ENCODE measurements around the gene ZNF324.
"Not testable (repeated sequence)": the region's sequence is repeated elsewhere in the genome, so short reads cannot be mapped to it uniquely, and the experiment has no call there.

The ZNF324 gene

DNA sequence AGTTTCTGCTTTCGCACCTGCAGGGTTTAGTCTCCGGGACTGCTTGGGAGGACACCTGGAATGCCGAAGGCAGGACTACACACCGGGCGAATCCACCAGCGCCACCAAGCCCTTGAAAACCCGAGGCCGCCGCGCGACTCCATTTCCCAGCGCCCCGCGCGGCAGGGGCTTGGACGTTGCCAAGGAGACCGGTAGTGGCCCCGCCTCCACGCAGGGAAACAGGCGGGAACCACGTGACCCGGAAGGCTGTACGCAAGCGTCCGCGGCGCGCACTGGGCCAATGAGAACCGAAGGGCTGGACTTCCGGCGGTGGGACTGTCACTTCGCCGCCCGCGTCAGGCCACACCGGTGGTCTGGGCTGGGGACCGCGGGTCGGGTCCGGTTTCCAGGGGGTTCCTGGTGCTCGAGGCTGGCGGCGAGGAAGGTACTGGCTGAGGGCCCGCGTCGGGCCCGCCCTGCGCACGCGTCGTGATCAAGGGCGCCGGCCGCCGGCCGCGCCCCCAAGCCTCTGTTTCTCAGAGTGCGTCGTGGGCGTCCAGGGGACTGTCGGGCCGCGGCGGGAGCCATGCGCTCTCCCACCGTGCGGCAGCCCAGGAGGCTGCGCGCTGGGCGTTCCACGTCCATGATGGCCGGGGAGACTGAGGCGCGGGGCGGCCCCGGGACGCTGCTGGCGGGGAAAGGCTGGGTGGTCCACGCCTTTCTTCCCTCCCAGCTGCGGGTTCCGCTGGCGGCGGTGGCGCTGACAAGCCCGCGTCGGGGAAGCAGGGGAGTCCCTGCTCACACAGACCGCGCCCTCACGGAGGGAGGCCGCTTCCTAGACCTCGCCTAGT is at the start of gene ZNF324:
Gene ZNF324 (plus strand): TSS at position 321 of the 830 bp plus-strand sequence. CDS start 2,106 bp downstream, outside the sequence.
- Mint-ChIP-seq H3K27me3 (no peaks in the 10 kb centered on the region), H3K27ac (peak within 1 kb of the TSS; percentile 94), H3K4me1 (peaks cover 20 to 31% of the 10 kb centered on the region in 2 donors), H3K4me3 (peak within 1 kb of the TSS; percentile 83 to 96), H3K9me3 (no peaks in the 10 kb centered on the region), H3K36me3 (peaks cover 13 to 30% of the 10 kb centered on the region in 2 donors)
- peak; percentile 93 to 96 for ATAC-seq (replicated peaks)
- peak; percentile 95 for DNase-seq

DNA sequence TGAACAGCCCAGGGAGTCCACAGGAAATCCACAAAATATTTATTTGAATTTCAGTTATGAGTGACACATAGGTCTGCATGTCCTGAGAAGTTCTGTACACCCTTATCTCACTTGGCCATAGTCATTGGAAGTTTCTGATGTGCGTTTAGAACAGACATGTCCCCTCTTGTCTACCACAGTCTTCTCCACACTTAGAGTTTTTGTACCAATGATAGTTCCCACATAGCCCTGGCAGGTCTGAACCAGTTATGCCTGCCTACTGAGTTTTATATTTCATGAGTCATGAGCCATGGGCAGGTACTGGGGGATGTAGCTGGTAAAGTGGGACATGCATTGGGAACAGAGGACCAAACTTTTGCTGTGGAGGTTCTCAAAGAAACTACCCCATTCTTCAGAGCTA is 38.3 kb upstream of the ZNF324 start:
- H3K36me3 Mint-ChIP-seq: peaks cover 46 to 71% of the 10 kb centered on the region in 2 donors

GRCh38 chr19:58429745-58430144 is 37.1 kb upstream of the ZNF324 start:
- no peaks in the 10 kb centered on the region for H3K4me1 Mint-ChIP-seq
- H3K27ac Mint-ChIP-seq: no peak overlapping the region
- H3K9me3 Mint-ChIP-seq: peaks cover 25 to 32% of the 10 kb centered on the region in 2 donors

More for the DNA sequence above, 38.3 kb upstream of the ZNF324 start:
- Mint-ChIP-seq H3K4me1 (no peaks in the 10 kb centered on the region), H3K4me3 (no peak overlapping the region), H3K27me3 (no peaks in the 10 kb centered on the region), H3K27ac (no peak overlapping the region), H3K9me3 (peaks cover 25 to 32% of the 10 kb centered on the region in 2 donors)
- no peak for DNase-seq
- ATAC-seq (replicated peaks): no peak

GRCh38 chr19:58434217-58434616 is 32.7 kb upstream of the ZNF324 start:
- DNase-seq: no peak
- H3K9me3 Mint-ChIP-seq: peaks cover 32 to 37% of the 10 kb centered on the region in 2 donors
- peaks cover 13 to 20% of the 10 kb centered on the region in 2 donors for H3K4me1 Mint-ChIP-seq
- peaks cover 82 to 95% of the 10 kb centered on the region in 2 donors for H3K36me3 Mint-ChIP-seq
- H3K4me3 Mint-ChIP-seq: no peak overlapping the region
- no peaks in the 10 kb centered on the region for H3K27me3 Mint-ChIP-seq
- peak overlapping the region; percentile 25 for H3K27ac Mint-ChIP-seq
- ATAC-seq (replicated peaks): no peak

More at GRCh38 chr19:58429745-58430144, 37.1 kb upstream of the ZNF324 start:
- Mint-ChIP-seq H3K36me3 (peaks cover 58 to 75% of the 10 kb centered on the region in 2 donors), H3K4me3 (no peak overlapping the region), H3K27me3 (no peaks in the 10 kb centered on the region)
- DNase-seq (no peak), ATAC-seq (replicated peaks) (peak in 1 of 2 donors; percentile 27)

GRCh38 chr19:58439576-58440554 is 27.0 kb upstream of the ZNF324 start, which contains the start of gene ZNF132:
TSS of gene ZNF132 (minus strand) at chr19:58440153. CDS start at chr19:58439821, 332 bp downstream.
- ATAC-seq (replicated peaks): peak; percentile 98 to 99
- Mint-ChIP-seq H3K9me3 (peaks cover 36 to 38% of the 10 kb centered on the region in 2 donors), H3K36me3 (peaks cover 54 to 63% of the 10 kb centered on the region in 2 donors), H3K27me3 (peaks cover 0 to 10% of the 10 kb centered on the region in 2 donors), H3K4me1 (peaks cover 32 to 44% of the 10 kb centered on the region in 2 donors), H3K4me3 (peak within 1 kb of the TSS; percentile 93 to 99), H3K27ac (peak within 1 kb of the TSS; percentile 99)
- peak; percentile 97 for DNase-seq

- H3K36me3 Mint-ChIP-seq: peaks cover 47 to 56% of the 10 kb centered on the region in 2 donors
- DNase-seq (no peak), ATAC-seq (replicated peaks) (no peak)
- H3K27me3 Mint-ChIP-seq: peaks cover 0 to 10% of the 10 kb centered on the region in 2 donors
- peaks cover 32 to 44% of the 10 kb centered on the region in 2 donors for H3K4me1 Mint-ChIP-seq
- peak overlapping the region; percentile 99 for H3K27ac Mint-ChIP-seq
- H3K4me3 Mint-ChIP-seq: peak overlapping the region; percentile 93 to 99
- H3K9me3 Mint-ChIP-seq: peaks cover 35 to 38% of the 10 kb centered on the region in 2 donors
These were observed 26.3 kb upstream of the ZNF324 start for GRCh38 chr19:58440556-58440955.

GRCh38 chr19:58442986-58443385 is 23.9 kb upstream of the ZNF324 start:
- Mint-ChIP-seq H3K4me1 (peaks cover 25 to 36% of the 10 kb centered on the region in 2 donors), H3K27me3 (peaks cover 8 to 21% of the 10 kb centered on the region in 2 donors), H3K36me3 (peaks cover 25 to 35% of the 10 kb centered on the region in 2 donors), H3K9me3 (peaks cover 26 to 27% of the 10 kb centered on the region in 2 donors)
- not testable (repeated sequence) for ATAC-seq (replicated peaks); H3K4me3 Mint-ChIP-seq; DNase-seq; H3K27ac Mint-ChIP-seq

GRCh38 chr19:58448860-58449259 is 18.0 kb upstream of the ZNF324 start:
- Mint-ChIP-seq H3K27me3 (peaks cover 12 to 26% of the 10 kb centered on the region in 2 donors), H3K4me1 (peaks cover 20% of the 10 kb centered on the region in 2 donors), H3K36me3 (peaks cover 10 to 20% of the 10 kb centered on the region in 2 donors)
- H3K27ac Mint-ChIP-seq; H3K4me3 Mint-ChIP-seq; ATAC-seq (replicated peaks); H3K9me3 Mint-ChIP-seq; DNase-seq: not testable (repeated sequence)

DNA sequence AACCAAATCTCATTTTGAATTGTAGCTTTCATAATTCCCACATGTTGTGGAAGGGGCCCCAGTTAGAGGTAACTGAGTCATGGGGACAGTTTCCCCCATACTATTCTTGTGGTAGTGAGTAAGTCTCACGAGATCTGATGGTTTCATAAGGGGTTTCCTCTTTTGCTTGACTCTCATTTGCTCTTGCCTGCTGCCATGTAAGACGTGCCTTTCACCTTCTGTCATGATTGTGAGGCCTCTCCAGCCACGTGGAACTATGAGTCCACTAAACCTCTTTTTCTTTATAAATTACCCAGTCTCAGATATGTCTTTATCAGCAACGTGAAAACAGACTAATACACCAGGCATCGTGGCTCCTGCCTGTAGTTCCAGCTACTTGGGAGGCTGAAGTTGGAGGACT is 16.9 kb upstream of the ZNF324 start:
- H3K4me1 Mint-ChIP-seq: peaks cover 23 to 27% of the 10 kb centered on the region in 2 donors

GRCh38 chr19:58450856-58451357 is 16.0 kb upstream of the ZNF324 start:
- Mint-ChIP-seq H3K36me3 (peaks cover 24 to 35% of the 10 kb centered on the region in 2 donors), H3K27me3 (peaks cover 12 to 16% of the 10 kb centered on the region in 2 donors), H3K4me3 (peak overlapping the region; percentile 90 to 95), H3K4me1 (peaks cover 23 to 27% of the 10 kb centered on the region in 2 donors), H3K27ac (peak overlapping the region; percentile 86), H3K9me3 (peaks cover 7% of the 10 kb centered on the region in 2 donors)
- no peak for DNase-seq
- ATAC-seq (replicated peaks): peak; percentile 18 to 21

More for the DNA sequence above, 16.9 kb upstream of the ZNF324 start:
- not testable (repeated sequence) for H3K27ac Mint-ChIP-seq; H3K9me3 Mint-ChIP-seq; ATAC-seq (replicated peaks); H3K4me3 Mint-ChIP-seq; DNase-seq
- peaks cover 12 to 16% of the 10 kb centered on the region in 2 donors for H3K27me3 Mint-ChIP-seq
- peaks cover 19 to 30% of the 10 kb centered on the region in 2 donors for H3K36me3 Mint-ChIP-seq

- Mint-ChIP-seq H3K36me3 (peaks cover 28 to 40% of the 10 kb centered on the region in 2 donors), H3K9me3 (peaks cover 7% of the 10 kb centered on the region in 2 donors), H3K27ac (peak within 1 kb of the TSS; percentile 86), H3K4me3 (peak within 1 kb of the TSS; percentile 90 to 95), H3K4me1 (peaks cover 23 to 27% of the 10 kb centered on the region in 2 donors), H3K27me3 (peaks cover 12 to 15% of the 10 kb centered on the region in 2 donors)
- ATAC-seq (replicated peaks): peak; percentile 98 to 99
- peak; percentile 94 for DNase-seq
These were observed 15.3 kb upstream of the ZNF324 start, which contains the start of gene ZNF324B for GRCh38 chr19:58451358-58452101. TSS of gene ZNF324B (plus strand) at chr19:58451622. CDS start at chr19:58453702, 2,080 bp downstream.

GRCh38 chr19:58453743-58454142 is 13.1 kb upstream of the ZNF324 start:
- ATAC-seq (replicated peaks): no peak
- peaks cover 0 to 2% of the 10 kb centered on the region in 2 donors for H3K9me3 Mint-ChIP-seq
- DNase-seq: no peak
- no peaks in the 10 kb centered on the region for H3K27me3 Mint-ChIP-seq
- H3K27ac Mint-ChIP-seq: no peak overlapping the region
- peak overlapping the region in 1 of 2 donors; percentile 10 for H3K4me3 Mint-ChIP-seq
- H3K4me1 Mint-ChIP-seq: peaks cover 23 to 27% of the 10 kb centered on the region in 2 donors
- peaks cover 37 to 50% of the 10 kb centered on the region in 2 donors for H3K36me3 Mint-ChIP-seq

DNA sequence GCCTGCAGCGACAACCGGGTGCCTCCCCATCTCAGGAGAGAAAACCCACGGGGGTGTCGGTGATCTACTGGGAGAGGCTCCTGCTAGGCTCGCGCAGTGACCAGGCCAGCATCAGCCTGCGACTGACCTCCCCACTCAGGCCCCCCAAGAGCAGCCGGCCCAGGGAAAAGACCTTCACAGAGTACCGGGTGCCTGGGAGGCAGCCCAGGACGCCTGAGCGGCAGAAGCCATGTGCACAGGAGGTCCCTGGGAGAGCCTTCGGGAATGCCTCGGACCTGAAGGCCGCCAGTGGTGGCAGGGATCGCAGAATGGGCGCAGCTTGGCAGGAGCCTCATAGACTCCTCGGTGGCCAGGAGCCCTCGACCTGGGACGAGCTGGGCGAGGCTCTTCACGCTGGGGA is 11.6 kb upstream of the ZNF324 start:
- ATAC-seq (replicated peaks): no peak
- no peak for DNase-seq
- Mint-ChIP-seq H3K27ac (no peak overlapping the region), H3K9me3 (no peaks in the 10 kb centered on the region), H3K4me3 (no peak overlapping the region), H3K36me3 (peaks cover 38 to 58% of the 10 kb centered on the region in 2 donors), H3K27me3 (no peaks in the 10 kb centered on the region), H3K4me1 (peaks cover 23 to 27% of the 10 kb centered on the region in 2 donors)

Data from stimulated activated naive B cell treated with anti-CD40 and anti-IgM and Interleukin-4, amounts not matched to agents 10 μg/mL and 1 μg/mL and 100 μg/mL, for 72 hours (primary cell).